C4-2B (cell line): ENCODE results near the gene LCP1.
"Not testable (repeated sequence)": the region's sequence is repeated elsewhere in the genome, so short reads cannot be mapped to it uniquely, and the experiment has no call there.

Experiments
- H3K27ac ChIP-seq: fragments of 450-650 bp; 2 replicates; pipeline ENCODE4 v1.5.1; 2017
- CTCF ChIP-seq: fragments of 450-650 bp; conservative IDR thresholded peaks from 2 replicates; pipeline ENCODE4 v1.5.1; 2017; ENCODE audit warnings: mild to moderate bottlenecking
- ZFX ChIP-seq: fragments of 450-650 bp; IDR thresholded peaks from 2 replicates; pipeline ENCODE4 v1.6.1; 2017

The LCP1 gene, protein sequence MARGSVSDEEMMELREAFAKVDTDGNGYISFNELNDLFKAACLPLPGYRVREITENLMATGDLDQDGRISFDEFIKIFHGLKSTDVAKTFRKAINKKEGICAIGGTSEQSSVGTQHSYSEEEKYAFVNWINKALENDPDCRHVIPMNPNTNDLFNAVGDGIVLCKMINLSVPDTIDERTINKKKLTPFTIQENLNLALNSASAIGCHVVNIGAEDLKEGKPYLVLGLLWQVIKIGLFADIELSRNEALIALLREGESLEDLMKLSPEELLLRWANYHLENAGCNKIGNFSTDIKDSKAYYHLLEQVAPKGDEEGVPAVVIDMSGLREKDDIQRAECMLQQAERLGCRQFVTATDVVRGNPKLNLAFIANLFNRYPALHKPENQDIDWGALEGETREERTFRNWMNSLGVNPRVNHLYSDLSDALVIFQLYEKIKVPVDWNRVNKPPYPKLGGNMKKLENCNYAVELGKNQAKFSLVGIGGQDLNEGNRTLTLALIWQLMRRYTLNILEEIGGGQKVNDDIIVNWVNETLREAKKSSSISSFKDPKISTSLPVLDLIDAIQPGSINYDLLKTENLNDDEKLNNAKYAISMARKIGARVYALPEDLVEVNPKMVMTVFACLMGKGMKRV

DNA sequence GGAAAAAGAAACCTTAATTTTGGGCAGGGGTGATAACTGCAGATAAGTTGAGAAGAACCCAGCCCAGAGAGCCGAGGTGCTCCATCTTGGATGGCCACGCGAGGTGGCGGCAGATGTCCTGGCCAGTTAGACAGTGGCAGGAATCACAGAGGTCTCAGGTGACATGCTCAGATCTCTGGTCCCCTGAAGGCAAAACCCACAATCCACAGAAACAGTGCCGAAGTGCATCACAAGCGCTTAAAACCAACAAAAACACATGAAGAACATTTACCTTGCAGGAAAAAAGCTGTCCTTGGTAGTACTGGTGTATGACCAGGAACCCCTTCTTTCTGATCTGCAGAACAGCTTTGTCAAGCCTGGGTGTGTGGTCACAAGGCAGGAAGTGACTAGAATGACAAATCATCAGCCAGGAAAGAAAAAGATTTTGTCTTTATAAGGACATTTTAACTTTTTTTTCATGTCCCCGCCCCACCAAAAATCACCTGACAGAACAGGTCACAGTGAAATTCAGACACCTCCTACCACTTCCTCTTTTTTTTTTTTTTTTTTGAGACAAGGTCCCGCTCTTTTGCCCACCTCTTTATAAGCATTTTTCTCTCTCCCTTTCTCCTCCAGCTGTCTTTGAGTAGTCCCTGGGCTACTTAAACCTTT is at the start of gene LCP1:
LCP1 (minus strand) TSS at position 338 of the 651 bp plus-strand sequence. CDS start 22,515 bp downstream, outside the sequence.
- peak within 1 kb of the TSS; percentile 24 for H3K27ac ChIP-seq
- TF ChIP-seq CTCF (no peak), ZFX (no peak)

GRCh38 chr13:46229251-46229650 is 47.3 kb upstream of the LCP1 start:
- no peak overlapping the region for H3K27ac ChIP-seq
- TF ChIP-seq ZFX (no peak), CTCF (no peak)

DNA sequence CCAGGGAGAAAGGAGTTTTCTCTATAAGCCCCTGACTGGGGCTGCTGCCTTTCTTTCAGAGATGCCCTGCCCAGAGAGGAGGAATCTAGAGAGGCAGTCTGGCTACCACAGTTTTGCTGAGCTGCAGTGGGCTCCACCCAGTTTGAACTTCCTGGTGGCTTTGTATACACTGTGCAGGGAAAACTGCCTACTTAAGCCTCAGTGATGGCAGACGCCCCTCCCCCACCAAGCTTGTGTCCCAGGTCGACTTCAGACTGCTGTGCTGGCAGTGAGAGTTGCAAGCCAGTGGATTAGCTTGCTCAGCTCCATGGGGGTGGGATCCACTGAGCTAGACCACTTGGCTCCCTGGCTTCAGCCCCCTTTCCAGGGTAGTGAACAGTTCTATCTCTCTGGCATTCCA is 38.3 kb upstream of the LCP1 start:
- H3K27ac ChIP-seq, result not testable (repeated sequence)

- H3K27ac ChIP-seq, result not testable (repeated sequence)
These were observed 32.8 kb upstream of the LCP1 start for GRCh38 chr13:46214741-46215140.

DNA sequence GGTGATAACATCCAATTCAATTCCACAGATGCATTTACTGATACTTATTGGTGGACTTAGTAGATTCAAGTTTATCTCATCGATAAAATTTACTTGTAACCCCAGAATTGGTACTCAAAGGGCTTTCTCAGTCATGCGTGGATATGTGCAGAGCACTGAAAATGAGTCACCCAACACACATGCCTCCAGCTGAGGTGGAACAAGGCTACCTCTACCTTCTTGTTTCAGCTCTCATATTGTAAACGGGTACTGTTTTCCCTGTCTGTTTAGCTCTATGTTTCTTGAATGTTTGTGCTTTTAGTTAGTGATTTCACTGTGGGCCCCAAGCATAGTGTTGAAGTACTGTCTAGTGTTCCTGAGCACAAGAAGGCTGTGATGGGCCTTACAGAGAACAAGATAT is 31.3 kb upstream of the LCP1 start:
- TF ChIP-seq CTCF (no peak), ZFX (no peak)
- H3K27ac ChIP-seq, result no peak overlapping the region

DNA sequence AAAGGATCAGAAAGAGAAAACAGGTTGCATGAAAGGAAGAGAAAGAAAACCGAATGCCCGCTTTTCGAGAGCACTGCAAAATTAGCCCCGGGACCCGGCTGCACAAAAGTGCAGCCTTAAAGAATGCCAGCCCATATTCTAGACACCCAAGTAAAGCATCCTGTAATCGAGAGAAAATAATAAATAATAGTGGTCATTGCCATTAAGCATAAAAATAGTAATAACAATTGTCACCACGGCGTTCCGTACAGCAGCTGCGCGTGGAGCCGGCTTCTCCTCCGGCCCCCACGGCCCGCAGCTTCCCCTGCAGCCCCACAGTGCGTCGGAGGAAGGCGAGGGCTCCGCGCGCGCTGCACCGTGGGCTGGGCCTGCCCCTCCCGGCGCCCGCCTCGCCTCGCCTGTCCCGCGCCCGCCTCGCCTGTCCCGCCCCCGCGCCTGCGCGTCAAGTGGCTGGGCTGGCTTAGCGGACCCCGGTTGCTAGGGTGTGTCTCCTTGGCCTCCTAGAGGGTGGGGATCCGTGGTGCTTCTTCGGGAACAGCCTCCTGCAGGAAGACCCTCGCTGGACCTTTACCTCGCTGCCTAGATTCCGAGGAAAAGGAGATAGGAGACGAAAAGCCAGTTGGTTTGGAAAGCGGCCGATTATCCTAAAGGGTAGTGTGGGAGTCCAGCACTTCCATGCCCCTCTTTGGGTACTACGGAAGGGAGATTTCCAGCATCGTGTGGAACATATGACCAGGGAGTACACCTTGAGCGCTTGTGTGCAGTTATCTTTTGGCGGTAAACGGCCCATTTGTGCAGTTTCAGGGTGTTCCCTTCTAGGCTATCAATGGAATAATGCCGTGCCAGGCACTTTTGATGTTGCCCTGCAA is 29.7 kb upstream of the LCP1 start, which contains the start of gene LRRC63:
LRRC63 (plus strand) TSS at position 446 of the 869 bp plus-strand sequence. CDS start 1,107 bp downstream, outside the sequence.
- H3K27ac ChIP-seq, result peak within 1 kb of the TSS; percentile 63
- TF ChIP-seq CTCF (no peak), ZFX (no peak)

DNA sequence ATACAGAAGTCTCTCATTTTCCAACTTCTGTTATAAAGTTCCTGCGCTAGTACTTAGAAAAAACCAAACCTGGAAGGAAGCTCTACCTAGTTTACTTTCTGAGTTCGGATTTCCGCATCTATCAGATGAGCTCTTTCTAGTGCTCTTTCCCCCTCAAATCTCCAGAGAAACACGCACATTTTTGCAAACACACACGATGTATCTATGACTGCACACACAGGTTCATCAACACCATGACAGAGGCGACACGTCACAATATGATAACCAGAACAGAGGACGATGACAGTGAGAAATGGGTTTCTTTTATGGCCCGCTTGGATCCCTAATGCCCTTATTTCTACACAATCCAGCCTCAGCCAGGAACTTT is 29.1 kb upstream of the LCP1 start:
- TF ChIP-seq CTCF (no peak), ZFX (no peak)
- H3K27ac ChIP-seq, result peak overlapping the region; percentile 63
